Central memory CD4-positive, alpha-beta T cell (primary cell): ENCODE results near the gene DPP6.
"Not testable (repeated sequence)": the region's sequence is repeated elsewhere in the genome, so short reads cannot be mapped to it uniquely, and the experiment has no call there.

ENCODE experiments used
- DNase-seq: peaks from one replicate; pipeline ENCODE4 v3.0.0; 2022

Gene DPP6

DNA sequence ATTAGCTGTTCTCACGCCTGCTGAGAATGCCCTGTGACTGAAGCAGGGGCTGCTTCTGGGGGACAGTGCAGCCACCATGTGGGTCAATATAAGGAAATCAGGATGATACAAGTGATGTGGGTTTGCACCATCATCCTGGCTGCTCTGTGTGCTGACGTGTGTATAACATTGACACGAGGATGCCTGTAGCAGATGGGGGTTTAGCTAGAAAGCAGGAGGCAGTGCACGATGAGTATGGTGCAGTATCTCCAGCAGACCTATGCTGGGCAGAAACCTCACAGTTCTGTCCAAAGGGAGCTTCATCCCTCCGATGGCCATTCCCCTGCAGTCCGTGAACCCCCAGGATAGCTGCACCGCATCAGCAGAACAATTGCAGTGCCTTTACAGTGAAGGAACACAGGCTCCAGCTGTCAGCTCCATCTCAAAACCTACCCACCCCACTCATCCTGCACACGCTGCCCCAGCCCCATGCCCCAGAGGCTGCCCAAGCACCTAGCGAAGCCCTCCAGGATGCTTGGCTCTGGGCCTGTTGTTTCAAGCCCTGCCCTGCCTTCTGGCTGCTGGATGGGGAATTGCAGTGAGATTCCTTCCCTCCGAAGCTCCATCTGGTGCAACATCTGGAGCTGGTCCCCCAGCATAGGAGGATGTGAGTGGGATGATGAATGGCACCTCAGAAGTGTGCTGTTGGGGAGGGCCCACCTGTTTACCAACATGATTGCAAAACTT lies 96.8 kb downstream of the DPP6 start:
- DNase-seq, result not testable (repeated sequence)

DNA sequence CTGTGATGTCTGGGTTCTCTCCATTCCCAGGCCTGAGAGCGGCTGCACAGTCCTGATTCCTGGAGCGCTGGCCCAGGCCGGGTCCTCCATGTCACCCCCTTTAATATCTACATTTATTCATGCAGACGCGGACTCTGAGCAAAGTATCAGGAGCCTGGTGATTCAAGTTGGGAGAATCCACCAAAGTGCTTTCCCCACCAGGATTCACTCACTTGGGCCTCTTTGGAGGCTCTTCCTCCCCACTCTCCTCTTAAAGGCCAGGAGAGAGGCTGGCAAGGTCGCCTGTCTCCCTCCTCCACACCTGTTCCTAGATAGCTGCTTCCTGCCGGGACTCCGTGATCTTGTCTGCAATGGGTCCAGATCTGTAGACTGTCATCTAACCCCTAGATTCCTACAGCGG lies 98.5 kb downstream of the DPP6 start:
- DNase-seq, result not testable (repeated sequence)

DNA sequence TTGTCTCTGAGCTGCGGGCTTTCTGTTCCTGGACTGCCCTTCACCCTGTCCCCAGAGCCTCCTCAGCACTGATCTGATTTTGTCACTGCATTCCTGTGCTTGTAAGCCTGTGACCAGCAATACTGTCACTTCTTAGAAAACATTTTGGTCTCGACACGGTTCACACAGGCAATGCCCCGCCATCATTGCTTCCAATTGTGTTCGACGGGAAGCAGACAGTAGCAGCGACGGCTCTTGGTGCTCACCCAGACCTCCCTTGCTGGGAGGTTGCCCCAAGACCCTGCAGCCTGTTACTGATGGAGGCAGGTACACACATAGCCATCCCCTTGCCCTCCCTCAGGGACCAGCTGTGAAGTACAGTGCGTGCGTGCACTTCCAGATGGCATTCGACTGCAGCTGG lies 99.1 kb downstream of the DPP6 start:
- DNase-seq, result not testable (repeated sequence)

DNA sequence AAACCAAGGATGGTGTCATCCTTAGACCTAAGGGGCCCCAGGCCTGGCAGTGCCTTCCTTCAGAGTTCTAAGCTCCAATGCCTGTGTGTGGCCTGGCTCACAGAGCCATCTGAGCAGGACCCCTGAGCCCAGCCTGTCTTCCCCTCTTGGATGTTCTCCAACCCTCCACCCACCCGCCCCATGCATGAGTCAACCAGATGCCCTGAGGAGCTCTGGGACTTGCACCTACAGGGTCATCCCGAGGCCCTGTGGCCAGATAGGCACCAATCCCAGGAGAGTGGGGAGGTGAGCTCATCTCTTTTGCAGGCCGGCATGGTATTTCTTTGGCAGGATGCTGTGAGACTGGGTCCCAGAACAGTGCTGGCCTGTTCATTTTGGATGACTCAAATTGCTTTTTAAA lies 103.7 kb downstream of the DPP6 start:
- not testable (repeated sequence) for DNase-seq

DNA sequence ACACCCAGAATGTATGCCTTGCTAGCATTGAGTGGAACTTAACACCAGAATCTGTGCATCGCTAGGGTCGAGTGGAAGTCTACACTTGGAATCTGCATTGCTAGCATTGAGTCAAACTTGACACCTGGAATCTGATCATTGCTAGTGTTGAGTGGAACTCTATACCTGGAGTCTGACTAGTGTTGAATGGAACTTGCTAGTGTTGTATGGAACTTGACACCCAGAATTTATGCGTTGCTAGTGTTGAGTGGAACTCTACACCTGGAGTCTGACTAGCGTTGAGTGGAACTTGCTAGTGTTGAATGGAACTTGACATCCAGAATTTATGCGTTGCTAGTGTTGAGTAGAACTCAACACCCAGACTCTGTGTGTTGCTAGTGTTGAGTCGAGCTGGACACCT lies 110.7 kb downstream of the DPP6 start:
- not testable (repeated sequence) for DNase-seq

DNA sequence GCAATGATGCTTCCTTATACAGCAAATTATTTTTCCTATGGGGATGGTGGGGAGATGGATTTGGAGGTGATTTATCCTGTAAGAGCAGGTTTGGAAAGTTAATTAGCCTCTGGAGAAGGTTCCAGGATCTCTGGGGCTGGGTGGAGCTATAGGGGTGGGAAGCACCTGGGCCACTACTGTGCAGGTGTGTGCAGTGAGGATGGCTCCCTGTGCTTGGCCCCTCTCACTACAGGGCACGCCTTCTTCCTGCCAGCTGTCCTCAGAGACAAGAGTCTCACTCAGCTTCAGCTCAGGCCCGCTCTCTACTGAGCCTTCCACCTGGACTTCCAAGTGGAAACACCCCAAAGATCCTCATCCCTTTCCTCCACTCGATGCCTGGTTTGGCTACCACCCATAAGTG lies 111.4 kb downstream of the DPP6 start:
- not testable (repeated sequence) for DNase-seq

DNA sequence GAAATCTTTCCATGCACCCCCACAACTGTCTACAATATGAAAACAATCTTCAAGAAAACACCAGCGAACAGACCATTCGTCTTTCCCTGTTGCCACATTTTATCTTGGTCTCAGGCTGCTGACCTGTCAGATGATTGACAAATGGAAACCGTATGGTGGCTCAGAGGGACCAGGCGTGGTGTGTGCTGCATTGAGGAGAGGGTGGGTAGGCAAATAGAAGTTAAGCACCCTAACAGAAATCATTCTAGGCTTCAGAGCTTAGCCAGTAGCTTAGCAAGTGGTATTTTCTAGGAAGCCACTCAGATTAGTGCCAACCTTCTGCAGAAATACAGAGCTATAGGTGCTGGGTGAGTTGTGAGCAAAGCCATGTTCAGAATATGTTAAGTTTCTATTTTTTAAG lies 114.9 kb downstream of the DPP6 start:
- DNase-seq, result no peak

DNA sequence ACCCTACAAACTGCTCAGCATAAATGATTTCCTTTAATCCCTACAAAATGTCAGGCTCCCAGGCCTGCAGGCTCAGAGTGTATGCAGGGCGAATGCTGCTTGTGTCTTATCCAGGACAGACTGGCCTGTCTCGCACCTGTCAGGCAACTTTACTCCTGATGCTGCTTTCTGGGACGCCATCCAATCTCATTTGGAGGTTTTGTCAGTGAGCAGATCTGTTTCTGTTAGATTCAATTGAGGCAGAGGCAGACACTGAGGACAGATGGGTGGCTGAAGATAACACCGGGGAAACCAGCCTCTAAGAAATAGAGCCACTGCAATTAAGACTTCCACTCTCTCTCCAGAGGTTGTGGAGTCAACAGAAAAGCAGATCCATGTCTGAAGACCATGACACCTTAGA lies 115.6 kb downstream of the DPP6 start:
- DNase-seq, result no peak

DNA sequence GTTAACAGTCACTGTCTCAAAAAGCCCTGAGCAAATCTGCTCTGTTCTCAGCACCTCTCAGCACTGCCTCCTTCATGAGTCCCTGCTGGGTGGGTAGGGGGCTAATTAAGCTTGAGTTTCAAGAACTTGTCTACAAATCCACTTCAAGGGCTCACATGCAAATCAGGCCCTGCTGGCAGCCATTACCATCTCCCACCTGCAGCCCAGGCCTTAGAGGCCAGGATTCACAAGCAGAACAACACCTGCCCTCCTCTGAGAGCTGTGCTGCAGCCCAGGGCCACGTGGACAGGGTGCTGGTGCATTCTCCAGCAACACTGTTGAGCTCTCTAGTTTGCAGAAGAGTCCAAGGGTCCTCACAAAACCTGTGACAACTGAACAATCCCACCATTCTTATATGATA lies 119.2 kb downstream of the DPP6 start:
- DNase-seq, result no peak

DNA sequence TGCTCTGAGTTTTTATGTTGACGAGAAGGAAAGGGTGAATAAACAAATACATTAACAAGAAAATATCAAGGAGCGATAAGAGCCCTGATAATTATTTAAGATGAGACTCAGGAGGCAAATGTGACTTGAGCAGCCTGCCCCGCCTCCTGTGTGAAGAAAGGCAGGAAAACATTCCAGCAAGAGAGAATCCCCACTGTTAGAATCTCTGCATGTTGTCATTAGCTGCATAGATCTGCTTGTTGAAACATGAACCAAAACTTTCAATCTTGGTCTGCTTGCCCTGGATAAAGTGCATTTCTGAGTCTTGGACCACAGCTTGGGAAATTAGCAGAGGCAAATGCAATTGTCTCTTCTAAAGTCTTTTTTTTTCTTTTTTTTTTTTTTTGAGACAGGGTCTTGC lies 120.0 kb downstream of the DPP6 start:
- DNase-seq, result no peak

DNA sequence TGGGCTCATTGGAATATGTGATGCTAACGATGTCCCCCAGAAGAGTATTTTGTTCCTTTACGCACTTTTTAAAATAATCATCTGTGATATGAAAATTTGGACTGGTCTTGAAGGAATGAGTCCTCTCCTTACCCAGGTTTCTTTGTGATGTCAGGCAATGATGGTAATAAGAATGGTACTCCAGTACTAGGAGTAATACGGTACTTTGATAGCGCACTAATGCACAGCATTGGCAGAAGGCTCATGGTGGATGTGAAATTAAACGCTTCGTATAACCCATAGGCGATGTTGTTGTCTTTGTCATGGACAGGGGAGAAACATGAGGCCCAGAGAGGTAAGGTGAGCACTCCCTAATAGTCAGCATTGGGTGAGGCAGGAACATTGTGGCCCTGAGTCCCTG lies 125.4 kb downstream of the DPP6 start:
- no peak for DNase-seq

DNA sequence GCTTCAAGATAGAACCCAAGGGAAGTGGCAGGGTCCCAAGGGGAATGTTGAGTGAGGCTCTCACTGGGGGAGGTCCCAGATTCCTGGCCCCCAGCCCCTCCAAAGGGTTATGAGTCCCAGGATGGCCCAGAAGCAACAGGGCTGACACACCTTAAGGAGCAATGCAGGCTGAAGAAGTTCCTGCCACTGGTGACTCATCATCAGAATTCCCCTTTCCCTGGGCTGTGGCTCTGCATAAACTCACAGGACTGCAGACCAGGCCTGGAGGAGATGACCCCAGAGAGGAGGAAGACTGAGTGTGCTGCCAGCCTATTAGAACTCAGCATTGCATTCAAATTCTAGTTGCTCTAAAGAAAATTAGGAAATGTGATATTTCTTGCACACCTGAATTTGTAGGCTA lies 126.7 kb downstream of the DPP6 start:
- no peak for DNase-seq

DNA sequence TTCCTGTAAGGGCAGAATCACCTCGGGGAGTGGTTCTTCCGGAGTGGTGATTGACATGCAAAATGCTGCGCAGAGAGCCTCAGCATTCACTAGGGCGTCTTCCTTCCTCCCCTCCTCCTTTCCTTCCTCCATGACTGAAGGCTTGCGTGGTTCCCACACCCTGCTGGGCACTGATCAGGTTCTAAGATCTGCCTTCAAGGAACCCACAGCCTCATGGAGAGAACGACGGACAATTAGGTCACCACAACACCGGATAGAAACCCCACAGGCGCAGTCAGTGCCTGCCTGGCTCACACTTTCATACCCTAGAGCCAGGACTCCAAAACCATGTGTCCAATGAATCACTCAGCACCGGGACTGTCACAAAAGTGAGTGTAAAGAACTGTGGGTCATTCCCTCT lies 131.3 kb downstream of the DPP6 start:
- no peak for DNase-seq

DNA sequence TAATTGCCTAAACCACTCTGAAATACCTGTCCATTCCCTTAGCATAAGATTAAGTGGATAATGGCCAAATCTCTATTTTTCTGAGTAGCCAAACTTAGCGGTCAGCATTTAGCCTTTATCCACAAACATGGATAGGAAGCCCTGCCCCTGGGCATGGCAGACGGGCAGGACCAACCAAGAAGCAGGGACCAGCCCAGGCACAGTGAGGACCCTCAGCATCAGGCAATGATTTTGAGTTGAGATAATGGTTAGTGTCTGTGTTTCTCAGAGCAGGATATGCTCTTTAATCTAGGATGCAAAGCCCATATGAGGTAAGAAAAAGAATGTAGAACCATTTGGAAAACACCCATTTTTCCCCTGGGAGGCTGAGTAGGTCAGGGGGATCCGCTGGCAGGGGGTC lies 131.7 kb downstream of the DPP6 start:
- DNase-seq, result no peak

DNA sequence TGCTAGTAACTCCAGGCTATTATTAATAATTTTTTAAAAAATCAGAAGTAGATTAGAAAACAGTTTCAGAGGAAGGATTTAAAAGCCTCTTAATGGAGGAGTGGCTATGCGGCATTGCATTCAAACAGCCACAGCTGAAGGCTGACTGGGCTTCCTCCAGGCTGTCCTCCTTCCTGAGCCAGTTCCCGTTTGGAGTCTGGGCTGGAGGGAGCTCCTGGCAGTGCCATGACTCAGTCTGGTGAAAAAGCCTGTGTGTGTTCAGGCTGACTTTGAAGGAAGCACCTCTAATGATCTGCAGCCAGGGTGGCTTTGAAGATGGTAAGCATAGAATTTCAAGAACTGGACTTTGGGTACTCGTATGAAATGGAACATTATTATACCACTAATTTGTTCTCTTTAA lies 134.6 kb downstream of the DPP6 start:
- no peak for DNase-seq

DNA sequence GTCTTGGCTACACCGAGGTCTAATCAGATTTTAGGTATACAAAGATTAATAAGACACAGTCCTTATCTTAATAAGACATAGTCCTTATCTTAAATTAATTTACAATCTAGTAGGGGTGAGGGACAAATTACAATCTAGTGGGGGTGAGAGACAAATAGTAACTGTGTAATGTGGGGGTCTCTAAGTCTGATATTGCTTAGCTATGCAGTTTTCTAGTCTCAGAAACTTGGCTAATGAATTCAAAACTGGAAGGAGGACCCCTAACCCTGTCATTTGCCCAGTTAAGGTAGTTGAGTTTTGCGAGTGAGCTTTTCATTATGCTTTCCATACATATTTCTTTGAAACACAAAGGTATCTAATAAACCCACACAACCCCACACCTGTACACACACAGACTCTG lies 136.1 kb downstream of the DPP6 start:
- no peak for DNase-seq

DNA sequence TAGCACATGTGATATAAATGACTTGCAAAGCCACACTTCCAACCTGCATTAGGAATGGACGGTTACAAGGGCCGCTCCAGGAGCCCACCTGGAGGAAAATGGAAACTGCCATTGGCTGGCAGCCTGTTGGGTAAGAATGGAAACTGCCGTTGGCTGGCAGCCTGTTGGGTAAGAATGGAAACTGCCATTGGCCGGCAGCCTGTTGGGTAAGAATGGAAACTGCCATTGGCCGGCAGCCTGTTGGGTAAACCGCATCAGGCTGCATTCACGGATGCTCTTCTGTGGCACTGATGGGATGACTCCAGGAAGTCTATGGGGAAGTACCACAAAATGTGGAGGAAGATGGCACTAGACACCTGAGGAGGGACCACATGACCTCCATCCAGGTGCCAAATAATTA lies 143.1 kb downstream of the DPP6 start:
- DNase-seq, result no peak

DNA sequence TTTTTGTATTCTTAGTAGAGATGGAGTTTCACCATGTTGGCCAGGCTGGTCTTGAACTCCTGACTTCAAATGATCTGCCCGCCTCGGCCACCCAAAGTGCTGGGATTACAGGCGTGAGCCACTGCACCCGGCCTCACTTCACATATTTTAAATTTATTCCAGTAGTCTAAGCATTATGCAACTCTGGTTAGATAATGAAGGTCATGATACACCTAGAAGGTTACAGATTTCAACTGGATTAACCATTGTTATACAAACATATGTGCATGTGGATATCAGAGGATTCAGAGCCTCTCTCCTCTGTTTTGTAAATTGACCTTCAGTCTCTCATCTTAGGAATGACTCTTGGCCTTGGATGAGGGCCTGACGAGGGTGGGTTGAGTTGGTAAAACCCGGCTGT lies 146.3 kb downstream of the DPP6 start:
- DNase-seq, result no peak

DNA sequence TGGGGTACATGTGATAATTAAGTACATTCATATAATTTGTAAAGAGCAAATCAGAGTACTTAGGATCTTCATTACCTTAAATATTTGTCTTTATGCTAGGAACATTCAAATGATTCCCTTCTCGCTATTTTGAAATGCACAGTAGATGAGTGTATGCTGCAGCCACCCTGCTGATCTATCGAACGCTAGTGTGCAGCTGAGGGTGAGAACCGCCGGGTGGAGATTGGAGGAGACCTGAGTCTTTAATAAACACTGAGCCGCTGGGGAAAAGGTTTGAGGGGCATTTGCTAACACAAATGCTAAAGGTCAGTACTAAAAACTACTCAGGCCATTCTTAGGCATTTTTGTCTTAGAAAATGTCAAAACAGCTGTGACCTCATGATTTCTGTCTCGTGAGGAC lies 148.0 kb downstream of the DPP6 start:
- no peak for DNase-seq

DNA sequence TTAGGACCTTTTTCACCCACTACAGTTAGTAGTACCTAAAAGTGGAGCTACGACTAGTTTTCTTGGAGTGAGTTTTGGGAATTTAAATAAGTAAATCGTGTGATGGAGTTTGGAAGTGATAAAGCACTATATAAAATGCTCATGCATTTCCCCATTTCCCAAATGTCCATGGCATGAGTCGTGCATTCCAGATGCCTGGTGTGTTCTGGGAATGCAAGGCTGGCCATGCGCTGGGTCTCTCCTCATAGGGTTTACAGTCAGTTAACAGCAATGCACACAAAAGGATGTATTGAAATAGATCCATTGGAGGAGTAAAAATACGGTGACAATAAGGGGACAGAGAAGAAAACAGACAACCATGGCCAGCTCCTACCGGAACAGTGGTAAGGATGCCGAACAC lies 149.8 kb downstream of the DPP6 start:
- no peak for DNase-seq

DNA sequence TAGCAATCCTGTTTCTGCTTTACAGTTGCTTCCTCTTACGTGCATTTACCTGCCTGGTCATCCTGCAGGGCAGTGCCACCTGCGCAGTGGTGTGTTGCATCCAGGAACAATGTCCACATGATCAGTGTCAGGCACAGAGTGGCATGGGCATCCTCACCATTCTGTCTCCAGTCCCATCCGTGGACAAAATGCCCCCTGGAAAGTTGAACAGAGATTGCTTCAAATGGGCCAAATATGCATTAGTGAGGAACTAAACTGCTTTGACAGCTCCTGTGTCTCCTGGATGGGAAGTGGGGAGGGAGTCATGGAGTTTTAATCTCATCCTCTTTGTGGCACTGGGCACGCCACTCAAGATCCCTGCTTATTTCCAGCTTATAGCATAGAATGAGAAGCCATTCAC lies 151.8 kb downstream of the DPP6 start:
- DNase-seq, result no peak

DNA sequence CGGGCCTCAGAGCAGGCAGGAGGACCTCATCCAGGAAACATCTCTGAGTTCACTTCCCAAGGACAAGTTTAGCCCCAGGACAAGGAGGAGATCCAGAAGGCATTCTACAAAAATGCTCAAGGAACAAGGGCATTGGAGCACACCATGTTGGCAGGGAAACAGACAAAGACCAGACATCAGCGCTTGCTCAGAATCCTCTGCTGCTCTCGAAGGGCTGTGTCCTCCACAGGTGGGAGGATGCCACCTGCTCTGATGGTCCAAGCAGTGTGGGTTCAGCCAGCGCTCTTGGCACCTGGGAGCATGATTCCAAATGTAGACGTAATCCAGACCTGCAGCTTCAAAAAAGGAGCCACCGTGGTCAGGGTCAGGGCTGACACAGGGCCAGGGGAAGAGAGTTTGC lies 160.7 kb downstream of the DPP6 start:
- DNase-seq, result no peak

DNA sequence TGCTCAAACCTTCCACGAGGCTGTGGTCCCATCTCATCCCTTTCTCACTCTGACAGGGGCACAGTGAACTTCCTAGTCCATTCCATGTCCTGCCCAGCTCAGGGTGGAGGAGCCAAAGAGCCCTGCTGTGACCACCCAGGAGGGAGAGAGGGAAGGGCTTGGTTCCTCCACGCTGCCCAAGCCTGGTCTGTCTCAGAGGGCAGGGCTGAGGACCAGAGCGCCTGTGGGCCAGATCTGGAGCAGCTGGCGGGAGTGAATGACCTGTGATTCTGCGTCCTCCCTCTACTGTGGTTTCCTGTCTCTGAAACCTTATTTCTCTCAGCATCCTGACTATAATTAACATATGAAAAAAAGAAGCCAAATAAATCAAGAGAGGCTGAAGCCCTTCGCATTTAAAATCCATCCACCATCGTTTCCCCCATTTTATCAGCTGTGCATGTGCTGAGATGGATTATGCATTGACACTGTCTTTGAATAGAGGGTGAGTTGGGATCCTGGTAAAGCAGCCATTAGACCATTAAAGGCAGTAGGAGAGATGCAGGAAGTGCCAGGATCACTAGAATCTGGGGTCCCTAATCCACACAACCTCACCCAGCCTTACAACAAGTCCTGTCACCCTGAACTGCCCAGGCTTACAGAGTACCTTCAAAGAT lies 165.6 kb downstream of the DPP6 start:
- no peak for DNase-seq

DNA sequence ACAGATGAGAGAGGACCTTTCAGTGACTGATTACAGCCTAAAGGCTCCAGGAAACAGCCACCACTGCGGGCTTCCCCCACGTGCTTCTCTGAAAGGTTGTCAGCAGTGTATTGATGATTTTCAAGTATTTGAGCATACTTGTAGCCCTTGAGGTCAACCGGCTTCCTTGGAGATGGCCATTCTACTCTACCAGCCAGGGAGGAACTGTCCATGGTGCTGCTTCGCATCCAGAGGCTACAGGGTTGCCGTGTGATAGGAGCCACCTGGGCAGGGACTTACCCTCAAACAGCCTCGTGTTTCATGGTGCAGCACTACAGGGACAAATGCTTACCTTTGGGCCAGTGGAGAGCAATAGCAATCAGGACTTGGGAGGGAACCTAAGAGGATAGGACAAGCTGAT lies 179.5 kb downstream of the DPP6 start:
- DNase-seq, result no peak

DNA sequence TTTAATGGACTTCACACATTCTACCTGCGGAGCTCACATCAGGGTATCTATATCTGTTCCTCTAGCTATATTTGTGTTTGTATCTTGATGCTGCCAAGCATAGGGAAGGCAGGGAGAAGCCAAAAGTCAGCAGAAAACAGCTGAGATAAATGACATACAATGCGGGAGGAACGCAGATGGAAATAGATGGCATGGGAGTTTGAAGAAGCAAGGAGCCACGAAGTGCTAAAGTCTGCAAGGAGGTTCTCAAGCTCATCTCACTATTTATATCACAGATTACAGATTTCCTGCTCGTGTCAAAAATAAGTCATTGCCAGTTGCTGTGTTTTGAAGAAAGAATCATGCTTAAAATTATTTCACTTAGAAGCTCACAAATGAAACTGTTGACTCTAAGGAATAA lies 180.5 kb downstream of the DPP6 start:
- DNase-seq, result no peak
